Right atrium auricular region (tissue), 2 donors: ENCODE data around the gene STC2. TPM values are rescaled to one million over a fixed set of nuclear protein-coding genes. Genes with fewer than 3 reads are reported as not detected.
A peak's percentile ranks its signal among the peaks of the same experiment; 100 is the strongest.

Experiments
- DNase-seq: peaks from one replicate; pipeline ENCODE4 v3.0.0-alpha.2; 2019; ENCODE audit warnings: low spot score
- H3K27ac ChIP-seq, 2 donors: fragments of 200-600 bp; sonication (generic); 1 replicate in 1 of 2; 2 replicates in 1 of 2; pipeline ENCODE4 v1.5.1; 2016 to 2019
- H3K27me3 ChIP-seq, 2 donors: fragments of 200-600 bp; sonication (generic); one replicate each; pipeline versions ENCODE4 v1.5.1 to v1.6.0; 2017 to 2019
- H3K36me3 ChIP-seq: fragments of 200-600 bp; sonication (generic); one replicate; pipeline ENCODE4 v1.5.1; 2016
- H3K4me1 ChIP-seq, 2 donors: fragments of 200-600 bp; sonication (generic); one replicate each; pipeline versions ENCODE4 v1.5.1 to v1.6.0; 2017 to 2019
- H3K4me3 ChIP-seq, 2 donors: fragments of 200-600 bp; sonication (generic); 1 replicate in 1 of 2; 2 replicates in 1 of 2; pipeline ENCODE4 v1.5.1; 2017 to 2019; ENCODE audit warnings: mild to moderate bottlenecking in 1 of 2, moderate library complexity in 1 of 2
- H3K9me3 ChIP-seq, 2 donors: fragments of 200-600 bp; sonication (generic); one replicate each; pipeline ENCODE4 v1.5.1; 2019
- total RNA-seq, 2 donors: library from RNA; depleted of rRNA; stranded (reverse); fragments of >200 nt; gene quantifications; one replicate each; pipeline ENCODE4 v1.1.0, GENCODE V29; 2016
- TF ChIP-seq, protein P1 (sequence below), 2 donors: fragments of 200-600 bp; sonication (generic); IDR thresholded peaks; one replicate each; pipeline ENCODE4 v1.5.1; 2019; ENCODE audit warnings: antibody characterized with exemption in 2 of 2

The STC2 gene
- total RNA-seq, 2 donors from 2014 or later, result 16.0 to 16.1 TPM

DNA sequence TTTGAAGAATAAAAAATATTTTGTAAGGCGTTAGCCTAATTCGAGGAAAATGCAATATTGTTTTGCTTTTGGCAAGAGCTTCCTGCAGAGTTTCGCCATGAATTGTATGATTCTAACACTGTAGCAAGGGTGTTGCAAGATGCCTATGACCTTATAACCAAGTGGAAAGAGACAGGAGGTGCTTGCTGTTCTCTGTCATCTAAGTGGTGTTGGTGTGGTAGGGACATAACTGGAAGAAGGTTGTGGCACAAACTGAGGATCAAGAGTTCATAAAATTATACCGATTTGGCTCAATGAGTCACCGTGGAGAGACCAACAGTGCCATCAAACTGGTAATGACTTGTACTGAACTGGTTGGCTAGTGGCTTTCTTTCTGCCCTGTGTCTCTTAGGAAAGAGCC is 6.3 kb downstream of the STC2 start:
- H3K4me3 ChIP-seq, result no peak overlapping the region
- H3K4me1 ChIP-seq, result peaks cover 0 to 81% of the 10 kb centered on the region in 2 donors
- TF ChIP-seq, protein P1, sequence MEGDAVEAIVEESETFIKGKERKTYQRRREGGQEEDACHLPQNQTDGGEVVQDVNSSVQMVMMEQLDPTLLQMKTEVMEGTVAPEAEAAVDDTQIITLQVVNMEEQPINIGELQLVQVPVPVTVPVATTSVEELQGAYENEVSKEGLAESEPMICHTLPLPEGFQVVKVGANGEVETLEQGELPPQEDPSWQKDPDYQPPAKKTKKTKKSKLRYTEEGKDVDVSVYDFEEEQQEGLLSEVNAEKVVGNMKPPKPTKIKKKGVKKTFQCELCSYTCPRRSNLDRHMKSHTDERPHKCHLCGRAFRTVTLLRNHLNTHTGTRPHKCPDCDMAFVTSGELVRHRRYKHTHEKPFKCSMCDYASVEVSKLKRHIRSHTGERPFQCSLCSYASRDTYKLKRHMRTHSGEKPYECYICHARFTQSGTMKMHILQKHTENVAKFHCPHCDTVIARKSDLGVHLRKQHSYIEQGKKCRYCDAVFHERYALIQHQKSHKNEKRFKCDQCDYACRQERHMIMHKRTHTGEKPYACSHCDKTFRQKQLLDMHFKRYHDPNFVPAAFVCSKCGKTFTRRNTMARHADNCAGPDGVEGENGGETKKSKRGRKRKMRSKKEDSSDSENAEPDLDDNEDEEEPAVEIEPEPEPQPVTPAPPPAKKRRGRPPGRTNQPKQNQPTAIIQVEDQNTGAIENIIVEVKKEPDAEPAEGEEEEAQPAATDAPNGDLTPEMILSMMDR (IDR thresholded peaks at IDR 0.05), result no peak
- peak overlapping the region; percentile 80 to 81 for H3K27ac ChIP-seq
- no peak for DNase-seq
- no peaks in the 10 kb centered on the region for H3K9me3 ChIP-seq
- no peaks in the 10 kb centered on the region for H3K27me3 ChIP-seq
- peaks cover 3% of the 10 kb centered on the region for H3K36me3 ChIP-seq

DNA sequence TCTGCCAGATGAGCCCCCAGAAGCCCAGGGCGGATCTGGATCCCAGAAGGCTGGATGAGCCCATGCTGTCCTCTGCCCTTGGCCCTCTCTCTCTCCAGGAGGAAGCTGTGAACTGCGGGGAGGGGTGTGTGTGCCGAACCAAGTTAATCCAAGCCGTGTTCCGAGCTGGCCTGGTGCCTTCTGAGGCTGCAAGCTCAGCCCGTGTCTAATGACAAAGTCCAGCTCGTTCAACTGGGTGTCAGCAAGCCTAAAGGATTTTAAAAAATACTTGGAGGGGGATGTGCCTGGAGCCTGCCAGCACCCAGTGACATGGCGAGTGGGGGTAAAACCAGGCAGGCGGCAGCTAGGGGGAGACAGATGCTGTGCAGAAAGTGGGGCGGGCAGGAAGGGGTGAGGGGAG is 8.0 kb downstream of the STC2 start:
- peak overlapping the region; percentile 80 to 81 for H3K27ac ChIP-seq
- H3K27me3 ChIP-seq, result no peaks in the 10 kb centered on the region
- TF ChIP-seq, protein P1 (IDR thresholded peaks at IDR 0.05), result peak; percentile 14 to 62
- no peak overlapping the region for H3K4me3 ChIP-seq
- peaks cover 3% of the 10 kb centered on the region for H3K36me3 ChIP-seq
- DNase-seq, result peak; percentile 76
- no peaks in the 10 kb centered on the region for H3K9me3 ChIP-seq
- peaks cover 0 to 84% of the 10 kb centered on the region in 2 donors for H3K4me1 ChIP-seq

DNA sequence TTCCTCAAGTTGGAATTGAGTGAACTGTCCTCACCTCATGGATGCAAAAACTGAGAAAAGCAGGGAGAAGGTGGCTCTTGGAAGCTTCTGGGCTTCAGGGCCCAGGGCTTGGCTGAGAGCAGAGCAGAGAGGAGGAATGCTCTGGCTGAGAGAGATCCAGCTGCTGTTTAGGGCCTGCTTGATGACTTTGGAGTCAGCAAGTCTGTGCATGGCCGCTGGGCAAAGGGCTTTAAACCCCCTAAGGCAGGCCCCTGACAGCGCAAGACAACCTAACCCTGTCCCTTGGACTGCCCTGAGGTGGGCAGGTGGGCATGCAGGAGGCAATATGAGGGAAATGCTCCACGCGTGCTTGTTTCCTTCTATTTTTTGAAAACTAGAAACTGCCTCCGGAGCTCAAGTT is 8.6 kb downstream of the STC2 start:
- no peak for DNase-seq
- Histone ChIP-seq H3K9me3 (no peaks in the 10 kb centered on the region), H3K4me1 (peaks cover 0 to 83% of the 10 kb centered on the region in 2 donors), H3K36me3 (peaks cover 3% of the 10 kb centered on the region), H3K27ac (peak overlapping the region; percentile 80 to 81), H3K4me3 (no peak overlapping the region), H3K27me3 (no peaks in the 10 kb centered on the region)
- TF ChIP-seq, protein P1 (IDR thresholded peaks at IDR 0.05), result no peak

DNA sequence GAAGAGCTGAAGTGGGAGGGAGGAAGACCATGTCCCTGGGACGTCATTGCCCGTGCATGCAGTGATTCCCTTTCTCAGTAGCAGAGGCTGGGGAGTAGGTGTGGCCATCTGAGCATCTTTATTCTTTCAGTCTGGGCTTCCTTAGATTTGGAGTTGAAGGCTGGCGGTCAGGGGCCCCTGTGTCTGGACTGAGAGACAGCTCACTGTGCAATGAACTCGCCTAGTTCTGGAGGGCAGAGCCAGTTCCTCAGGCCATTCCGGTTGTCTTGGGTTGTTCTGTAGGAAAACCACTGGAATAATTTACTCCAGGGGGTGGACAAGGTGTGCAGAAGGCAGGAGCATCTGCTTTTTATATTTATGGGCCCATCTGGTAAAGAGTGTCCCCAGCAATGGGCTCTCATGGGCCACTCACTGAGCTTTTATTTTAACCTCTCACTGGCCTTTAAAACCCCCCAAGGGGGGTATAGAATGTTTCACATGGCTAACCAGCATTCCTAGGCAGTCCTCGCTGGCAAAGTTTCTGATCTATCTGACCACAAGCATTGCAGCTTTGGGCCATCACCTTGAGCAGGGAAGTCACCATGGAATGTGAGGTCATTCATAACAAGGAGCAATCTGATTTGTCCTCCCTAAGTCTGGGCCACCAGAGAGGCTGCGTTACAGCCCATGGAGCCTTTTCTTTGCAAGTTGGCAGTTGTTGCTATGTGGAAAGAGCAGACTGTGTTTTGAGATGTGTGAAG is 9.2 kb downstream of the STC2 start:
- Histone ChIP-seq H3K36me3 (peaks cover 3% of the 10 kb centered on the region), H3K9me3 (no peaks in the 10 kb centered on the region), H3K27ac (peak overlapping the region; percentile 80 to 81), H3K4me1 (peaks cover 0 to 77% of the 10 kb centered on the region in 2 donors), H3K27me3 (no peaks in the 10 kb centered on the region), H3K4me3 (no peak overlapping the region)
- no peak for DNase-seq
- TF ChIP-seq, protein P1 (IDR thresholded peaks at IDR 0.05), result no peak

DNA sequence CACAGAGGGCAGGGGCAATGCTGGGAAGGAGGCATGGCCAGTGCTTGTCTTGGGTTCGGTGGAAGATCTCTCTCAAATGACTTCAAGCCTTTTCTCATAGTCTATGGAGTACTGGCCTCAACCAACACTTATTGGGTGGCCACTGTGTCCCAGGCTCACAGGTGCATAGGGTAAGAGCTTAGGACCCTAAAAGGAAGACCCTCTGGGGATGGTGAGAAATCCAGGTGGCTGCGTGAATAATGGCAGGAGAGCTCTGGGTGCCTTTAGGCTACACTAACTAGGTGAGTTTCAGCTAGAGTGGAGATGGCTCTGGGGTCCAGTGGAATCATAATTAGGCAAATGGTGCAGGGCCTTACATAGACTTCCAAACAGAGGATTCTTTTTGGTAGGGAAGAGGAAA is 9.9 kb downstream of the STC2 start:
- Histone ChIP-seq H3K27ac (no peak overlapping the region), H3K9me3 (no peaks in the 10 kb centered on the region), H3K36me3 (peaks cover 3% of the 10 kb centered on the region), H3K4me3 (no peak overlapping the region), H3K4me1 (peaks cover 0 to 70% of the 10 kb centered on the region in 2 donors), H3K27me3 (no peaks in the 10 kb centered on the region)
- TF ChIP-seq, protein P1 (IDR thresholded peaks at IDR 0.05), result no peak
- DNase-seq, result no peak
